Measurements from ENCODE around the gene SH2D4B. TPM values are rescaled to one million over a fixed set of nuclear protein-coding genes. Genes with fewer than 3 reads are reported as not detected.

SH2D4B gene
- under 1 TPM; 0.23 to 0.37 TPM for total RNA-seq
- under 1 TPM; 0.09 to 0.27 (median 0.17) TPM for polyA plus RNA-seq (ENCODE audit: insufficient read length in 6 of 6)
- long read RNA-seq, donor 1 = 0 reads
- long read RNA-seq, donor 2 = 0 reads
- long read RNA-seq, donor 3 = 0 reads
- long read RNA-seq, donor 4, partial matches to known transcripts = 1 of 2 reads
- long read RNA-seq, donor 4, other reads (novel, unspliced or antisense) = 1 of 2 reads
- long read RNA-seq, donor 5 = 0 reads
- long read RNA-seq, donor 6 = 0 reads
- long read RNA-seq, donor 7 = 0 reads
- long read RNA-seq, donor 8 = 0 reads
- long read RNA-seq, donor 9 = 0 reads
- long read RNA-seq, donor 10 = 0 reads
- long read RNA-seq, donor 11 = 0 reads
- long read RNA-seq, donor 12 = 0 reads

- intact Hi-C loops (cut with DNase I) = no loop called here
- DNase-seq = peak in 1 of 4 donors; percentile 62
- TF ChIP-seq CTCF (IDR thresholded peaks at IDR 0.05) = no peak
- Histone ChIP-seq H3K27ac (peak within 1 kb of the TSS in 1 of 2 donors; percentile 87), H3K9me3 (no peaks in the 10 kb centered on the region), H3K27me3 (no peaks in the 10 kb centered on the region), H3K36me3 (no peaks in the 10 kb centered on the region), H3K4me3 (no peak within 1 kb of the TSS), H3K4me1 (peaks cover 0 to 24% of the 10 kb centered on the region in 2 donors)
- ATAC-seq = no peak
Observed at GRCh38 chr10:80537736-80538480, at the start of gene SH2D4B. SH2D4B (plus strand) TSS chr10:80537902; CDS start chr10:80538332, 430 bp downstream.

- Histone ChIP-seq H3K4me1 (peaks cover 47 to 100% of the 10 kb centered on the region in 2 donors), H3K27me3 (no peaks in the 10 kb centered on the region), H3K27ac (peak overlapping the region in 1 of 2 donors; percentile 90)
Observed at GRCh38 chr10:80488539-80489066, 49.1 kb upstream of the SH2D4B start.

DNA sequence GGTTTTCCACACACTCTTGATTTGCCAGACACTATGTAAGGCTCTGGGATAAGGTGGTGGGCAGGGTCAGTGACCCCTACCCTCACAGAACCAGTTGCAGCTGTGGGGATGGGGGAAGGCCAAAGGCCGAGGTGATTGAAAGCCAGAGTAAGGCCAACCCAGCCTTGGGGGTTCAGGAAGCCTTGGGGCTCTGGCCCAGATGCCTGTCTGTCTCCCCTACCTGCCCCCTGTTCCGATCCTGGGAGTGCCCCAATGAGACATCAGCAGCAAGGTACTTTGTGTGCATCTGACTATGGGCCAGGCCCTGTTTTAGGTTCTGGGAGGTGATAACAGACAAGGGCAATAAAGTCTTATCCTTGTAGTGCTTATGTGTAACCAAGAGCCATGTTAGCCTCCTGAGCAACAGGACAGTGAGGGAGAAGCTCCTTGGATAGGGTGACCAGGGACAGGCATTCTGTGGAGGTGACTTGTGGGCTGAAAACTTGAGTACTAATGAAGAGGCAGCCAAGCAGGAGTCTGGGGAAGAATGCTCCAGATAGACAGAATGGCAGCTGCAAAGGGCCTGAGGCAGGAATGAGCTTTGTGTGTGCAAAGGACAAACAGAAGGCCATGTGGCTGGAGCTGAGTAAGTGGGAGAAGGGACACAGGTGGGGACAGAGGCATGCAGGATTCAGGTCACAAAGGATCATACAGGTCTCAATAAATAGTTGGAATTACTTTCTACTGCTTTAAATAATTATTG is 48.2 kb upstream of the SH2D4B start:
- intact Hi-C loops (cut with DNase I) = loop anchor here in 1 of 2 donors (5.0 kb wide), 1 partner anchor 32 kb away; no protein-coding TSS in a partner anchor
- Histone ChIP-seq H3K36me3 (peaks cover 0 to 42% of the 10 kb centered on the region in 2 donors), H3K4me1 (peaks cover 46 to 100% of the 10 kb centered on the region in 2 donors), H3K27ac (peak overlapping the region in 1 of 2 donors; percentile 90), H3K27me3 (no peaks in the 10 kb centered on the region), H3K9me3 (no peaks in the 10 kb centered on the region), H3K4me3 (no peak overlapping the region)
- TF ChIP-seq CTCF (IDR thresholded peaks at IDR 0.05) = no peak
- DNase-seq = no peak
- ATAC-seq = no peak

More at GRCh38 chr10:80488539-80489066, 49.1 kb upstream of the SH2D4B start:
- intact Hi-C loops (cut with DNase I) = no loop called here
- no peaks in the 10 kb centered on the region for H3K9me3 ChIP-seq
- no peak for TF ChIP-seq CTCF (IDR thresholded peaks at IDR 0.05)
- DNase-seq (no peak), ATAC-seq (no peak)
- peaks cover 0 to 36% of the 10 kb centered on the region in 2 donors for H3K36me3 ChIP-seq
- H3K4me3 ChIP-seq = peak overlapping the region in 1 of 2 donors; percentile 10

GRCh38 chr10:80491251-80492102 is 46.2 kb upstream of the SH2D4B start:
- Histone ChIP-seq H3K9me3 (no peaks in the 10 kb centered on the region), H3K27me3 (no peaks in the 10 kb centered on the region), H3K4me3 (no peak overlapping the region), H3K36me3 (peaks cover 0 to 48% of the 10 kb centered on the region in 2 donors), H3K27ac (peak overlapping the region; percentile 44 to 90), H3K4me1 (peaks cover 38 to 100% of the 10 kb centered on the region in 2 donors)
- TF ChIP-seq CTCF (IDR thresholded peaks at IDR 0.05) = no peak
- ATAC-seq (peak; percentile 60), DNase-seq (peak in 2 of 4 donors; percentile 76 to 87)
- intact Hi-C loops (cut with DNase I) = loop anchor here in 1 of 2 donors (5.0 kb wide), 1 partner anchor 34 kb away; no protein-coding TSS in a partner anchor

All from left lung (tissue), 14 donors.